GM21367 (cell line): ENCODE measurements around the gene SYT2.
"Not testable (repeated sequence)": the region's sequence is repeated elsewhere in the genome, so short reads cannot be mapped to it uniquely, and the experiment has no call there.

Experiments
- ATAC-seq: cut with Tn5 transposase; IDR thresholded peaks from one replicate; pipeline ENCODE4 v1.9.1; 2021; ENCODE audit not compliant: unreplicated experiment

SYT2 gene

DNA sequence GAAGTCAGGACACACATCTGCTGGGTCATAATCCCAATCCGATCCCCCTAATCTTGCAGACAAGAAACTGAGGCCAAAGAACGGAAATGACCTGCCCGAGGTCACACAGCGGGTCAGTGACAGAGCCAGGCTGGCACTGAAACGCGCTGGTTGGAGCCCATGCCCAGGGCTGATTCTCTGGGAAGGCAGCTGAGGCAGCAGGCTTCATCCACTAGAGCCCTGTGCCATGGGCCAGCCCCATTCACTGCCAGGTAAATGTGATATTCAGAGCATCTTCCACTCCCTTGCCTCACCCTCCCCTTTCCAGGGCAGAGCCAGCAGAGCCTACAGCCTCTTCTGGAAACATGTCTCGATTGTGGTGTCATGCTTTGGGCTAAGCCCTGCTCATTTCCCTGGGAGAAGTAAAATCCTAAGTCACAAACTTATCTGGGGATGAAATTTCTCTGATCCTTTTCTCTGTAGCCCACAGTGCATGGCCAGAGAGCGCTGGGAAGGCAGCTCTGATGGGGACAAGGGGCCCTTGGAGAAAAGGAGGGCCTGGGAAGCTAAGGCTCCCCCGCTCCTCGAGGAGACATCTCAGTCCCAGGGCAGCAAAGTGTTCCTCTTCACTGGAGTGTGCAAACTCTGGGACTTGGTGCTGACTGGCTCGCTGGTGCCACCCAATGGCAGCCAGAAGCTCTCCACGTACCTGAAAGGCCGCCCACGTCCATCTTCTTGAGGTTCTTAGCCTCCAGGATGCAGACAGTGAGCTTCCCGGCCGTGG, 110.4 kb downstream of the SYT2 start:
- no peak for ATAC-seq

DNA sequence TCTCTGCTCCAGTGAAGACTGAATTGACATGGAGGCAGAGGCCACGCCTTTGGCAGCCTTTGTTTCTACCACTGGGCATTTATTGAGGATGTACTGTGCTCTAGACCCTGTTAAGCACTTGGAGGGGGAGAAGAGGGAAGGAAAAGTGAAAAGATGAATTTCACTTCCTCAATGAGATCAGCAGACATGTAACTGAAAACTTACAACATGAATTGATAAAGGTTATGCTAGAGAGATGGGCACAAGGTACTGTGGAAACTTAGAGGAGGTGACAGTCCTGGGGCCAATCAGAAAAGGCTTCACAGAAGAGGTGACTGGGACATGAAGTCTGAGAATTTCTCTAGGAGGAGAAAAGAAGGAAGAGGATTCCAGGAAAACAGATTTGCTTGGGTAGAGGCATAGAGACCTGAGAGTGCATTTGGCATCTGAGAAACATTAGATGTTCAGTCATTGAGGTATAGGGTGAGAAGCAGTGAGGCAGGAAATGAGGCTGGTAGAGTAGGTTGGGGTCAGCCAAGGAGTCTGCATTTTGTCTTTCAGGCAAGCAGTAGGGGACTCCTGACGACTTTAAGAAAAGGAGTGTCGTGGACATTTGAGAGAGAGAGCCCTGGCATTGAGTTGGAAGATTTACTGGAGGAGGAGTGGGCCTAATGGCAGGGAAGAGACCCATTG, 113.0 kb downstream of the SYT2 start:
- no peak for ATAC-seq

GRCh38 chr1:202596638-202597037, 113.6 kb downstream of the SYT2 start:
- ATAC-seq = no peak

DNA sequence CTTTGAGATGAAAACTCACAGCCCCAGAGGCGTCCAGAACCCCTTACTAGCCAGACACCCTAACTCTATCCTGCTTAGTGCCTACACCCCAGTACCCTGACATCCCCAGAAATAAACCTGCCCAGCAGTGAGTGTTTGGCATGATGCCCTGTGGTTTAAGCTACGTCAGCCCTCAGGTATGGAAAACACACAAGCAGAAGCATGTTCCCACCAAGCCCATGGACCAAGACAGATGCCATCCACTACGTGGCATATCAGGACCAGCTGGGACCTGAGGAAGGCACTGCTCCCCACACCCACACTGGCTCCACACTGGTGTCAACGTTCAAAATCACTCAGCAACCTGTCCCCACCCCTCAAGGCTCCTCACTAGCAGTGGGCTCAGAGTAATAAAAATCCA, 116.4 kb downstream of the SYT2 start:
- ATAC-seq = no peak

GRCh38 chr1:202592146-202592545, 118.1 kb downstream of the SYT2 start:
- no peak for ATAC-seq

- ATAC-seq = no peak
These were observed 118.7 kb downstream of the SYT2 start for GRCh38 chr1:202591515-202591914.

GRCh38 chr1:202590975-202591411, 119.3 kb downstream of the SYT2 start:
- no peak for ATAC-seq

GRCh38 chr1:202590126-202590525, 120.1 kb downstream of the SYT2 start:
- ATAC-seq = no peak

DNA sequence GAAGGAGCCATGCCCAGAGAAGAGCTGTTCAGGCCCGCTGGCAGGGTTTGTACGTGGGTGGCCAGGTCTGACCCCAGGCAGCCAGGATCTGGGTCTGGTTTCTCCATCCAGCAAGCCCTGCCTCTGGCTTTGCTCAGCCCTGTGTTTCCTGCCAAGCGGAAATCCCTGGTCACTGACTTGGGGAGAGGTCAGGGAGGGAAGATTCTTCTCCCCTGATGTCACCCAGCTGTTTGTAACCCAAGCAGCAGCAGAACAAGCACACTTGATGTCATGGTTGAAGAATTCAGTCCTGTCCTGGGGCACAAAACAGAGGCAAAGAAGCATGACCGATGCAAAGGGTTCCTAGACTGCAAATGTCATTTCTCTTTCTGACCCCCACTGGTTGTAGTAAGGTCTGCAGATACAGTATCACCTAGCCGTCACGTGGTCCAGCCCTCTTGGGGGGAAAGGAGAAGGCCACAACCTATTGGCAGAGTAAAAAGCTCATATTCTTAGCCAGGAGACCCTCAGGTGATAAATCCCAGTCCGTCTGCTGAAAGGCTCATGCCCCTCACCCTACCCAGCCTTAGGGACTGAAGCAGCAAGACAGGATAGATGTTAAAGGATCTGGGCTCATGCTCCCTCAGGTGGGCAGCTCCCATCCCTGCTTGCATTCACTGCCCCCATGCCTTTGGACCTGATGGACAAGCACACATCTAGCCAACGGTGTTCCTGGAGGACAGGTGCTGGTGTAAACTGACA, 120.9 kb downstream of the SYT2 start:
- ATAC-seq = no peak

DNA sequence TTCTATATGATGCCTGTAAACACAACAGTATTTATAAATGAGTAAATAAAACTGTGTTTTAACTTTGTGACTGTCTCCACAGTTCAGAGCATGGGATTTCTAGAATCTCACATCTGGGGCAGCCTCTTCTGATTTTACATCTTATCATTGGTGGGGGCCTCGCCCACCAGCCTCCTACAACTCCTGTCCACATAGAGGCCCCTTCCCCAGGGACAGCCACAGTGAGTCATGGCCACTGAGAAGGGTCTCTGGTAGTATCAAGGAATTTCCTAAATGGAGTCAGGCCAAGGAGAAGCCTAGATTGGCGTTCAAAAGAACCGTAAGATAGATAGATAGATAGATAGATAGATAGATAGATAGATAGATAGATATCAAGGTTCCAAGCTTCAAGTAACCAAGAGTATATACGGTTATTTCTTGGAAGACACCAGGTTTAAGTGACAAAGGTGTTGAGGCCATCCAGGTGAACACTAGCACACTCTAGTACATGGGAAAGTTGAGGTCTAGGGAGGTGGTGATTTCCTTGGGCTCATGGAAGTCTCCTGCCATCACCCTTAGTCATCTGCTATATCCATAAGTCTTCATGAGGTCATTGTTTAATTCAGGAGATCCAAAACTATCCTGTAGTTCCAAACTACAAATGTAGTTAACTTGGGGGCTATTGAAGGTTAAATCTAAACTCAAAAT, 121.6 kb downstream of the SYT2 start:
- no peak for ATAC-seq

DNA sequence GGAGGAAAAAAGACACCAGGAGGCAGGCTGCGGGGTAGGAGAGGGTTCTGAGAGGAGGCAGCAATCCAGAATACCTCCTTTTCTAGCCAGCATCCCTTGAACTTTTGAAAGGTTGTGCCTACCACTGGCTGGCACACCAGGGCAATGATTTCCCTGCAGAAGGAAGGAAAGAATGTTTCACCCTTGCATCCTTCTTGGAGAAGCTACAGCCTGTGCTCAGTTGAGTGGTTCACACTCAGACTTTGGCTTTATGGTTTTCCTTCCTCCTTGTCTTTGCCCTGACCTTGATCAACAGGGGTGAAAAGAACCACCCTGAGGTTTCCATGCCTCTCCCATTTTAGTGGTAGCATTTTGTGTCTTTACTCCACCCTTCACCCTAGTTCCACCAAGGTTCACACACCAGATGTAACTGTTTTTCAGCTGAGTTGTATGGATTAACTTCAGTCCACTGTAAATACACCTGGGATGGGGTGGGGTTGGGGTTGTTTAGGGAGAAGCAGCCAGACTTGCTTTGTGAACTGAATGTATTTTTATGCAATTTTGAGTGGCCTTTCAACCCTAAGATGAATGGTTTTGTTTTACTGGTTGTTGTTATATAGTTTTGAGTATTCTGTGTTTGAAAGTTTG, 122.3 kb downstream of the SYT2 start:
- ATAC-seq = no peak

GRCh38 chr1:202586871-202587270, 123.4 kb downstream of the SYT2 start:
- ATAC-seq = no peak

DNA sequence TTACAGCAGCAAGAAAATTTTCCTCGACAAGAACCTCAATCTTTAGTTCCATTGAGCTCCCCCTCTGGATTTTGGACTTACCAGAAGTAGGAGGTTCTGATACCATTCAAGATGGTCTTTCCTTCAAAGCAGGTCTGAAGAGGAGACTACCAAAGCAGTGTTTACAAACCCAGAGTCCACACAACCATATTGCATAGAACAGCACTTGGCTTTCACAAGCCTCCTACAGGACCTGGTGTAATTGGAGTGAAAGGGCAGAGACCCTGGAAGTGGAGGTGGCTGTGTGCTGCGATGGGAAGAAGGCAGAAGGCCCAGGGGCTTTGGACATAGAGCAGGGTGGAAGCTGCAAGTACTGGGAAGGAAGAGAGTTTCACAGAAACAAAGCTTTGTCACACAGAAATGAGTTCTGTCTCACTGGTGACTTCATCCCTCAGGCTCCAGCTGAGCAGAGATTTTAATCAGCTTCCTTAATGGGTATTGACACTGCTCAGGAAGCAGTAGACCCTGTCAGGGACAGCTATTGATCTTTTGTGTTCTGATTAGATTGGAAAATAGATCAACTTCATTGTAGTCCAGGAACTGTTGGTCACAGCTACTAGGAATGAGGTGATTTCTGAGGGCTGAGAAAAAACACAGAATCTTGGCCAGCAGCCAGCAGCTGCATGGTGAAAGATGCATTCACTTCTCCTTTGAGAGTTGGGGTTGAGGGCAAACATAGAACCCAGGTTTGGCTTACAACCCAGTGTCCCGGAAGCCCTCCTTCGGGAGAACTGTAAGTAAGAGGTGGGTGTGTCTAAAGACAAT, 124.0 kb downstream of the SYT2 start:
- ATAC-seq = no peak

- no peak for ATAC-seq
These were observed 124.7 kb downstream of the SYT2 start for GRCh38 chr1:202585590-202585933.

- no peak for ATAC-seq
These were observed 125.3 kb downstream of the SYT2 start for GRCh38 chr1:202584707-202585589.

- ATAC-seq = not testable (repeated sequence)
These were observed 127.9 kb downstream of the SYT2 start for GRCh38 chr1:202582350-202582749.

- ATAC-seq = no peak
These were observed 129.6 kb downstream of the SYT2 start for GRCh38 chr1:202580619-202581018.

DNA sequence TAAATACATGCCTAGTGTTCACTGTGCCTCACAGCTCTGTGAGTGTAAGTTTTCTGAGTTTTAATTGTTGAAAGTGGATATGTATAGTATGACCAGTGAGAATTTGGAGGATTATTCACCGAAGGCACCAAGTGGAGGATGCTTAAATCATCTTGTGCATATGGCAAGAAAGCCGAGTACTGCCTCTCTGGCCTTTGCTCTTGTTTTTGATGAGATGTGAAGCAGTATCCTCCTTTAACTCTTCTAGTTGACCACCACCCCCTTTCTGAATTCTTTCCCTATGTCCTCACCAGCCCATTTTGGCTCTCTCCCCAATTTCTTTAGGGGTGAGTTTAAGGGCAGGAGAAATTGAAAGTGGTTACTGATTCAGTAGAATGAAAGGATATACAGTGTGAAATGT, 130.4 kb downstream of the SYT2 start:
- no peak for ATAC-seq

- ATAC-seq = no peak
These were observed 131.7 kb downstream of the SYT2 start for GRCh38 chr1:202578565-202578964.
